HG02610 (cell line): Measurements from ENCODE around the gene THSD4.

Experiments
- ATAC-seq: cut with Tn5 transposase; IDR thresholded peaks from one replicate; pipeline ENCODE4 v1.9.1; 2021; ENCODE audit warnings: mild to moderate bottlenecking, moderate library complexity; ENCODE audit not compliant: unreplicated experiment

The THSD4 gene

GRCh38 chr15:71807125-71807629 is 691.9 kb downstream of the THSD4 start:
- no peak for ATAC-seq

DNA sequence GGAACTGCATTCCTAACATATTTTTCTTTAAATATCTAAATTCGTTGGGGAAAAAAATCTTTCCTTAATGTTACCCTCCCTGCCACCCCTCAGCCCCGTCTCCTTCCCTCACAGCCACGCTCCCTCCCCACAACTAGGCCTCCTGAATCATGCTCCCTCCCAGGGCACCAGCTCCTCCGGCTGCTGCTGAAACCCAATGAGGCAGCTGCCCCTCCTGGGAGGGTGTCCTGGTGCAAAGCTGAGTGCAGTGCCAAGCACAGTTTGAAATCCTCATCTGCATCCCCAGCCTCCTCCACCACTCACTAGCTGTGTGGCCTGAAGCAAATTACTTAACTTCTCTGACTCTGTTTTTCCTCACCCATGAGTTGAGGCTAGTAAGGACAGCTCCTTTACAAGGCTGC is 692.4 kb downstream of the THSD4 start:
- no peak for ATAC-seq

- ATAC-seq, result no peak
These were observed 693.2 kb downstream of the THSD4 start for GRCh38 chr15:71808311-71809020.

GRCh38 chr15:71809346-71809745 is 694.1 kb downstream of the THSD4 start:
- ATAC-seq, result no peak

GRCh38 chr15:71810256-71811035 is 695.2 kb downstream of the THSD4 start, which contains the start of gene NR2E3:
Gene NR2E3 (plus strand): TSS chr15:71810554. CDS start chr15:71810744, 190 bp downstream.
- ATAC-seq, result no peak

- no peak for ATAC-seq
These were observed 695.9 kb downstream of the THSD4 start for GRCh38 chr15:71811036-71811736.

DNA sequence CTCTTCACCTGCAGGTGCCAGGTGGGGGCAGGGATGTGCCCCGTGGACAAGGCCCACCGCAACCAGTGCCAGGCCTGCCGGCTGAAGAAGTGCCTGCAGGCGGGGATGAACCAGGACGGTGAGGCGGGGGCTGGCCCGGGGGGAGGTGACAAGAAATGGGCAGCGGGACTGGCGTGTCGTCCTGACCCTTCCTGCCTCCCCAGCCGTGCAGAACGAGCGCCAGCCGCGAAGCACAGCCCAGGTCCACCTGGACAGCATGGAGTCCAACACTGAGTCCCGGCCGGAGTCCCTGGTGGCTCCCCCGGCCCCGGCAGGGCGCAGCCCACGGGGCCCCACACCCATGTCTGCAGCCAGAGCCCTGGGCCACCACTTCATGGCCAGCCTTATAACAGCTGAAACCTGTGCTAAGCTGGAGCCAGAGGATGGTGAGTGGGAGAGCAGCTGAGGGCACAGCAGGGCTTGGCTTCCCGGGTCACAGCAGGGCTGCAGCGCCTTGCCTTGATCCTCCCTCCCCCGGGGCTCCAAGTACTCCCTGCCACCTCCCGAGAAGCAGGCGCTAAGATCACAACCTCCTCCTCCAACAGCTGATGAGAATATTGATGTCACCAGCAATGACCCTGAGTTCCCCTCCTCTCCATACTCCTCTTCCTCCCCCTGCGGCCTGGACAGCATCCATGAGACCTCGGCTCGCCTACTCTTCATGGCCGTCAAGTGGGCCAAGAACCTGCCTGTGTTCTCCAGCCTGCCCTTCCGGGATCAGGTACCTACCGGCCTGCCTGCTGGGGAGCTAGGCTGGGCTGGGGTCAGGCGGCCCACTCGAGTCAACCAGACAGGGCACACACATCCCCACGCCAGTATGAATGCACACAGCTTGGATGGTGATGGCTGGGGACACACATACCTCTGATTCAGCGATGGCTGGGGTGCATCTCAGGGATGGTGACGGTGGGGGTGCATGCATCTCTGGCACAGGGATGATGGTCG is 696.8 kb downstream of the THSD4 start:
- no peak for ATAC-seq

DNA sequence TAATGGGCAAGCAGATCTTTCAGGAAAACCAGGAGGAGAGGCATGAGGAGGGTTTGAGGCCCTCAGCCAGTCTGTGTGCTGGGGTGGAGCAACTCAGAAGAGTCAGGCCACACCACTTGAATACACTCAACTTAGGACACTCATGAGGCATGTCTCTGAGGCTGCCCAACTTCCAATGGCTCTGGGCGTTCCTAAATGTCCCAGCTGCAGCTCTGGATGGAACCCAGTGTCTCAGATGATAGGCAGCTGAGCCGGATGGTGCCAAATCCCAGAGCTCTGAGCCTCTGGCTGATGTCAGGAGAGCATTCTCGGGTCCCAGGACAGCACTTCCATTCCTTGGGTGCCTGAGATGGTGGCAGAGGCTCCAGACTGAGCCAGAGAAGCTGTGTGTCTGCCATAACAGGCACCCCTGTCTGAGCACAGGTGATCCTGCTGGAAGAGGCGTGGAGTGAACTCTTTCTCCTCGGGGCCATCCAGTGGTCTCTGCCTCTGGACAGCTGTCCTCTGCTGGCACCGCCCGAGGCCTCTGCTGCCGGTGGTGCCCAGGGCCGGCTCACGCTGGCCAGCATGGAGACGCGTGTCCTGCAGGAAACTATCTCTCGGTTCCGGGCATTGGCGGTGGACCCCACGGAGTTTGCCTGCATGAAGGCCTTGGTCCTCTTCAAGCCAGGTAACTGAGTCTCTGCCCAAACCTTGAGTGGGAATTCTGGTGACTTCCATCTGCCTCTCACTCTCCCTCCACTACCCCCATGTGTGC is 697.9 kb downstream of the THSD4 start:
- ATAC-seq, result no peak

DNA sequence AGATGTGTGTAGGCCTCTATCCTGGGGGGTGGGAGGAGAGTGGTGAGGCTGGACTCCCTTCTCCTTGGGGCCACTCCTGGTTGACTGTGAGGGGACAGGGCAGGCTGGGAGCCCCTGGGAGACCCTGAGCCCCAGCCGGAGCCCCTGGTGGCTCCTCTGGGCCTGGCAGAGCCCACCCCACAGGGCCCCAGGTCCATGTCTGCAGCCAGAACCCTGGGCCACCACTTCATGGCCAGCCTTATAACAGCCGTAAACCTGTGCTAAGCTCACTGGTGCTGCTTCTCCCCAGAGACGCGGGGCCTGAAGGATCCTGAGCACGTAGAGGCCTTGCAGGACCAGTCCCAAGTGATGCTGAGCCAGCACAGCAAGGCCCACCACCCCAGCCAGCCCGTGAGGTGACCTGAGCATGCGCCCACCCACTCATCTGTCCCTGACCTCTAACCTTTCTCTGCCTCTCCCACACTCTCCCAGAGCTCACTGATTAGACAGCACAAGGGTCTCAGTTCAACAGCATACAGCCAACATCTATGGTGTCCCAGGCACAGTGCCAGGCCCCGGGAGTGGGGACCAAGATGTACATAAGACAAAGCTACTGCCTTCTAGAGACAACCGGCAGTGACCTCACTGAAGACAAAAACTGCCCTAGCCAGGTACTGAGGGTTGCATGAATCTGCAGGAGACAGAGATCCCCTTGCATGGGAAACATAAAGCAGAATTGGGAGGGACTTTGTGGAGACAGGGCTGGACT is 698.6 kb downstream of the THSD4 start:
- ATAC-seq, result no peak

DNA sequence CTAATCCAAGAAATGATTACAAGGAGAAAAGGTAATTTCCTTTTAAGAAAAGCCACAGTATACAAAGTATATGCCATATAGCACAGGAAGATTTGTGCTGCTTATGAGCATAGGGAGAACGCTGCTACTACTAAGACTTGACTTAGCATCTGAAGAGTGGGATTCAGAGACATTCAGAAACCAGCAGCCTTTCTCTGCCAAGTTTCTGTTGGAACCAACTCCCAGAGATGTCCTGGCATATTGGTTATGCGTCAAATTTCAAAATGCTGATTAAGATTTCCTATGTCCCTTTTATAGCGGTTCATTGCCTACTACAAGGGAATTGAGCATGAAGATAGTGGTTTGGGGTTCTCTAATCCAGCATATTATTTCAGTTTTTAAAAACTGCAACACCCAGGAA is 700.0 kb downstream of the THSD4 start:
- ATAC-seq, result no peak

GRCh38 chr15:71817351-71817750 is 702.1 kb downstream of the THSD4 start:
- ATAC-seq, result no peak

GRCh38 chr15:71820127-71820526 is 704.9 kb downstream of the THSD4 start:
- no peak for ATAC-seq

DNA sequence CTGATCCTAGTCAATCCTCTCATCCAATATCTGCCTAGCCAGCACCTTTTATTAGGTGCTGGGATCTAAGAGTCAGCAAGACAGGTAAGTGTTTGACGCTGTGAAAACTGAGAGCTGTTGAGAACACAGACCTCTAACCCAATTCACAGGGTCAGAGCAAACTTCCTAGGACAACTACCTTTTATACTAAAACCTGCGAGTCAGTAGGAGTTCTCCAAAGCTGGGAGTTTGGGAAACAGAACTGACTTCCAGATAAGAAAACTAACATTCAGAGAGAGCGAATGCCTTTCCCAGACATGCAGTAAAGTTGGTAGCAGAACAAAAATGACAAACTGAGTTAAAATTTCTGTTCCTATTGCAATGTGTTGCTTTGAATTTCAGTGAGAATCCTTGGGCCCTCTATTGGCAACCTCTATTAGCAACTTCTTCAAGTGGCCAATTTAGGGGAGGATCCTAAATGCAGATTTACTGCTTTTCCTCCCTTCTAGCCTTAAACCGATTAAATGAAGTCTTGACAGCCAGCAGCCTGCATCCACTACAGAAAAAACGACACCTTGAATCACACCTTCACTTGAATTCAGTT is 706.4 kb downstream of the THSD4 start:
- no peak for ATAC-seq

DNA sequence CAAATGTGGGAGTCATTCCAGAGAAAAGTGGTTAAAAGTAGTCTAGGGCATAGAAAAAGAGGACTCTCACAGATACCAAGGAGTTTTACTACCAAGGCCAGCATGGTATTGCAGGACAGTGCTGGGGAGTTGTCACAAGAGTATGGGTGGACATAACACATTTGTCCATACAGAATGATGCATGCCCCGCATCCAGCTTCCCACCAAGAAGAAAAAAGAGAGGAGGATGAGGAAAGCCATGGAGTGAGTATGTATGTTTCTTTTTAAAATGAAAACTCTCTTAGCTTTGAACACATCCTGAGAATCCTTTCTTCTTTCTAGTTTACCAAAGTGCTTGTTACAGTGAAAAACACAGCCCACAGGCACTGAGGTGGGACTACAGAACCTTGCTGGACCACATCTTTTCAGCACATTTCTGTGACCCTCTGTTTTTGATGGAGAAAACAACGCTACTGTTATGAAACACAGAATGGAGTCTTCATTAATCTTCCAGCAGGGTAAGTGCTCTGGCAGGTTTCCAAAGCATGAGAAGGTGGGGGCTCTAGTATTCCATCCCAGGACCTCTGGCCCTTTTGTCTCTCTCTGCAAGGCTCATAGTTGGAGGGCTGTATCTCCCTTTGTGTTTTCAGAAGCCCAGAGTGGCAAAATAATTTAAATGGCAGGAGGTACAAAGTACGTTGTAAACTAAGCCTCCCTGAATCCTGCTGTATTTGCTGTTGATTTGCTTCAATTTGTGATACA is 707.8 kb downstream of the THSD4 start:
- no peak for ATAC-seq

DNA sequence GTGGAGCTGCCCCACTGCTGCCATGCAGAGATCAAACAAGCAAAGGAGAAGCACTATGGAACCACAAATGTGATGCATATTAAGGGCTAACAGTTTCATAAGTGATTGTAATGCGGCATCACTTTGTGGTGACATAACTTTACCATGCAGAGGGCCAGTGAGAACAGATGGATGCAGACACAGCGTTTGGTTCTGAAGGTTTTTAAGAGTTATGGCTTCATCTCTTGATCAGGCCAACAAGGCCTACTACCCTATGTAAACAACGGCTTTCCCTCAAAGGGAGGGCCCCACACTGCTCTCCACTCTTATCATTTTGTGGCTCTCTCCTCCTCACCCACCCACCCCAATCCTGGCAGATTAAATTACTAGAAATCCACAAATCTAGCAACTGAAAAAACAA is 708.5 kb downstream of the THSD4 start:
- no peak for ATAC-seq

- ATAC-seq, result no peak
These were observed 709.9 kb downstream of the THSD4 start for GRCh38 chr15:71825021-71825730.

GRCh38 chr15:71826196-71826595 is 710.9 kb downstream of the THSD4 start:
- no peak for ATAC-seq
